ENCODE results near the gene COL12A1.

COL12A1 gene

DNA sequence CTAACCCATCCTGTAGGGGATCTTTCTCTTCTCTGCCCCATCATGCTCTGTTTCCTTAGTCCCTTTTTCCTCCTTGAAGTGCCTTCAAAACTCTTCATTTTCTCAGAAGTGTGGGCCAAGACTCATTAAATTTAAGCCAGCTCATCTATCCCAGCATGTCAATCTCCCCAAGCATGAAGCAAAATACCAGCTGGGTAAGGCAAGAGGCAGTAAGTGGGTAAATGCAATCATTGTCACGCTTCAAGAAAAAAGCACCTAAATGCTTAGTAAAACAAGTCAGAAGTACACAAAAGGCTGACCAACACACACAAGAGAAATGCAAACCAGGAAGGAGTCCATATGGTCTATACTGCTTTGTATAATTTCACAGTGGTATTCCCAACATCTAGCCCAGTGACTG lies 61.5 kb downstream of the COL12A1 start:
- H3K4me3 ChIP-seq (ENCODE audit: insufficient read depth in 1 of 2, low read depth in 1 of 2, low read length in 2 of 2), result no peak overlapping the region
- H2BK15ac ChIP-seq (ENCODE audit: low read depth, poor library complexity, severe bottlenecking), result no peak overlapping the region
- no peak overlapping the region for H2AK5ac ChIP-seq (ENCODE audit: low read length, severe bottlenecking)
- peaks cover 1% of the 10 kb centered on the region for H3K4me1 ChIP-seq (ENCODE audit: control insufficient read depth, insufficient read depth, low read depth, low read length)
- no peaks in the 10 kb centered on the region for H3K27me3 ChIP-seq (ENCODE audit: control insufficient read depth in 1 of 2, insufficient read depth in 1 of 2, low read length in 2 of 2)
- H2AFZ ChIP-seq (ENCODE audit: low read depth, low read length), result no peak overlapping the region
- no peaks in the 10 kb centered on the region for H3K9me3 ChIP-seq (ENCODE audit: control insufficient read depth, low read length)
- H3K9ac ChIP-seq (ENCODE audit: low read length), result no peak overlapping the region
- no peak overlapping the region for H3K4ac ChIP-seq (ENCODE audit: low read depth in 1 of 2, low read length in 2 of 2)
- DNase-seq, result no peak
- H3K36me3 ChIP-seq (ENCODE audit: control insufficient read depth in 1 of 2, insufficient read depth in 2 of 2, low read depth in 1 of 2, low read length in 2 of 2), result peaks cover 9 to 58% of the 10 kb centered on the region in 2 experiments
- H4K8ac ChIP-seq (ENCODE audit: low read length), result no peak overlapping the region
- H2BK5ac ChIP-seq (ENCODE audit: low read depth, low read length, poor library complexity, severe bottlenecking), result no peak overlapping the region
- no peak overlapping the region for H2BK12ac ChIP-seq (ENCODE audit: low read length in 2 of 2)
- H4K91ac ChIP-seq (ENCODE audit: low read length), result no peak overlapping the region
- no peak overlapping the region for H3K18ac ChIP-seq (ENCODE audit: low read depth in 1 of 2, low read length in 2 of 2)
- no peak overlapping the region for H3K14ac ChIP-seq (ENCODE audit: low read length in 2 of 2)
- 100% methylated on average over 1 of the region's 1 CpG for WGBS
- no peak overlapping the region for H3K4me2 ChIP-seq (ENCODE audit: low read length, poor library complexity, severe bottlenecking)
- peaks cover 9% of the 10 kb centered on the region for H3K79me1 ChIP-seq (replicated peaks; ENCODE audit: low read length, poor library complexity, severe bottlenecking)
- H3K27ac ChIP-seq (ENCODE audit: low read length, poor library complexity, severe bottlenecking), result peak overlapping the region; percentile 68
- no peak overlapping the region for H3K23ac ChIP-seq (ENCODE audit: low read length in 2 of 2)
- H2BK120ac ChIP-seq (ENCODE audit: low read depth, low read length), result no peak overlapping the region

DNA sequence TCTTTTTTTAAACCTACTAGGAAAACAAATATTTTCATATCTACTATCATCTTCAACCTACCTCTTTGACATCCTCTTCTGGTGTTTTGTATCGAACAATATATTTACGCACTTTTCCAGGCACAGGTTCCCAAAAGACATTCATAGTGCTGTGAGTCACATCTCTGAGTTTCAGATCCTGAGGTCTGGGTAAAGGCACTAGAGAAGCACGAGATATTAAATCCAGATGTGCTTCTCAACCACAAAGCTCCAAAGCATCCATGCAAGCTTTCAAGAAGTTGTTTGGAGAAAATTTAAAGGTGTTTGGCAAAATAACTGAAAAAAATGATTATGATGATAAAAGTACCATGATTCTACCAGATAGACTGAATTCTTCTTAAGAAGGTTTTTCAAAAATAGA lies 62.7 kb downstream of the COL12A1 start:
- DNase-seq, result peak; percentile 37
- no peak overlapping the region for H3K27ac ChIP-seq (ENCODE audit: low read length, poor library complexity, severe bottlenecking)
- H2AK5ac ChIP-seq (ENCODE audit: low read length, severe bottlenecking), result peak overlapping the region; percentile 61
- H3K9ac ChIP-seq (ENCODE audit: low read length), result peak overlapping the region; percentile 30
- H3K4me2 ChIP-seq (ENCODE audit: low read length, poor library complexity, severe bottlenecking), result no peak overlapping the region
- H3K36me3 ChIP-seq (ENCODE audit: control insufficient read depth in 1 of 2, insufficient read depth in 2 of 2, low read depth in 1 of 2, low read length in 2 of 2), result peaks cover 9 to 68% of the 10 kb centered on the region in 2 experiments
- no peak overlapping the region for H3K18ac ChIP-seq (ENCODE audit: low read depth in 1 of 2, low read length in 2 of 2)
- no peaks in the 10 kb centered on the region for H3K27me3 ChIP-seq (ENCODE audit: control insufficient read depth in 1 of 2, insufficient read depth in 1 of 2, low read length in 2 of 2)
- no peak overlapping the region for H2BK5ac ChIP-seq (ENCODE audit: low read depth, low read length, poor library complexity, severe bottlenecking)
- H4K91ac ChIP-seq (ENCODE audit: low read length), result no peak overlapping the region
- H4K8ac ChIP-seq (ENCODE audit: low read length), result no peak overlapping the region
- no peak overlapping the region for H3K4ac ChIP-seq (ENCODE audit: low read depth in 1 of 2, low read length in 2 of 2)
- no peak overlapping the region for H2AFZ ChIP-seq (ENCODE audit: low read depth, low read length)
- no peak overlapping the region for H3K14ac ChIP-seq (ENCODE audit: low read length in 2 of 2)
- 91% methylated on average over 2 of the region's 3 CpGs for WGBS
- no peak overlapping the region for H3K4me3 ChIP-seq (ENCODE audit: insufficient read depth in 1 of 2, low read depth in 1 of 2, low read length in 2 of 2)
- no peak overlapping the region for H3K23ac ChIP-seq (ENCODE audit: low read length in 2 of 2)
- H3K4me1 ChIP-seq (ENCODE audit: control insufficient read depth, insufficient read depth, low read depth, low read length), result peaks cover 1% of the 10 kb centered on the region
- no peak overlapping the region for H2BK120ac ChIP-seq (ENCODE audit: low read depth, low read length)
- no peak overlapping the region for H2BK12ac ChIP-seq (ENCODE audit: low read length in 2 of 2)
- H3K9me3 ChIP-seq (ENCODE audit: control insufficient read depth, low read length), result no peaks in the 10 kb centered on the region
- no peak overlapping the region for H2BK15ac ChIP-seq (ENCODE audit: low read depth, poor library complexity, severe bottlenecking)
- H3K79me1 ChIP-seq (replicated peaks; ENCODE audit: low read length, poor library complexity, severe bottlenecking), result peaks cover 9% of the 10 kb centered on the region

DNA sequence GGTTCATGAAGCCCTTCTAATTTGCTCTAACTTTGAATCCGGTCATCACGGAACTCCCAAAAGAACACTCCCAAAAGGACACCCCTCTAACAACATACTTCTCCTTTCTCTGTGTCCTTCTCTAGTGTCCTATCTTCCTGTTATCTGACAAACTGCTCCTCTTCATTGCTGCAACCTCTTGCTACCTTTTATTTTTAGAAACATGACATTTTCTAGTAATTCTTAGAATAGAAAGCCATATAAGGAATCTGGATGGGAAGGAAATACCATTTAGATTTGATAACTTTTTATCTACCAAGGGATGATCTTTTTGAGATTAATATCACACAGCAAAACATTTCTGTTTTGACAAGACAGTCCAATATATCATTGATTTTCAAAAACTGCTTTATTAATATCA lies 63.1 kb downstream of the COL12A1 start:
- peaks cover 11 to 71% of the 10 kb centered on the region in 2 experiments for H3K36me3 ChIP-seq (ENCODE audit: control insufficient read depth in 1 of 2, insufficient read depth in 2 of 2, low read depth in 1 of 2, low read length in 2 of 2)
- H3K18ac ChIP-seq (ENCODE audit: low read depth in 1 of 2, low read length in 2 of 2), result no peak overlapping the region
- no peak for DNase-seq
- no peak overlapping the region for H3K14ac ChIP-seq (ENCODE audit: low read length in 2 of 2)
- H3K4me1 ChIP-seq (ENCODE audit: control insufficient read depth, insufficient read depth, low read depth, low read length), result peaks cover 1% of the 10 kb centered on the region
- no peak overlapping the region for H2BK5ac ChIP-seq (ENCODE audit: low read depth, low read length, poor library complexity, severe bottlenecking)
- no peak overlapping the region for H4K91ac ChIP-seq (ENCODE audit: low read length)
- peak overlapping the region; percentile 30 for H3K9ac ChIP-seq (ENCODE audit: low read length)
- no peak overlapping the region for H2AK5ac ChIP-seq (ENCODE audit: low read length, severe bottlenecking)
- no peak overlapping the region for H2BK15ac ChIP-seq (ENCODE audit: low read depth, poor library complexity, severe bottlenecking)
- H3K4me3 ChIP-seq (ENCODE audit: insufficient read depth in 1 of 2, low read depth in 1 of 2, low read length in 2 of 2), result no peak overlapping the region
- H2BK120ac ChIP-seq (ENCODE audit: low read depth, low read length), result no peak overlapping the region
- no peak overlapping the region for H4K8ac ChIP-seq (ENCODE audit: low read length)
- no peak overlapping the region for H3K27ac ChIP-seq (ENCODE audit: low read length, poor library complexity, severe bottlenecking)
- 91% methylated on average over 2 of the region's 2 CpGs for WGBS
- H3K4ac ChIP-seq (ENCODE audit: low read depth in 1 of 2, low read length in 2 of 2), result no peak overlapping the region
- no peaks in the 10 kb centered on the region for H3K9me3 ChIP-seq (ENCODE audit: control insufficient read depth, low read length)
- H3K27me3 ChIP-seq (ENCODE audit: control insufficient read depth in 1 of 2, insufficient read depth in 1 of 2, low read length in 2 of 2), result no peaks in the 10 kb centered on the region
- H3K23ac ChIP-seq (ENCODE audit: low read length in 2 of 2), result no peak overlapping the region
- H2AFZ ChIP-seq (ENCODE audit: low read depth, low read length), result no peak overlapping the region
- peaks cover 10% of the 10 kb centered on the region for H3K79me1 ChIP-seq (replicated peaks; ENCODE audit: low read length, poor library complexity, severe bottlenecking)
- no peak overlapping the region for H2BK12ac ChIP-seq (ENCODE audit: low read length in 2 of 2)
- H3K4me2 ChIP-seq (ENCODE audit: low read length, poor library complexity, severe bottlenecking), result no peak overlapping the region

DNA sequence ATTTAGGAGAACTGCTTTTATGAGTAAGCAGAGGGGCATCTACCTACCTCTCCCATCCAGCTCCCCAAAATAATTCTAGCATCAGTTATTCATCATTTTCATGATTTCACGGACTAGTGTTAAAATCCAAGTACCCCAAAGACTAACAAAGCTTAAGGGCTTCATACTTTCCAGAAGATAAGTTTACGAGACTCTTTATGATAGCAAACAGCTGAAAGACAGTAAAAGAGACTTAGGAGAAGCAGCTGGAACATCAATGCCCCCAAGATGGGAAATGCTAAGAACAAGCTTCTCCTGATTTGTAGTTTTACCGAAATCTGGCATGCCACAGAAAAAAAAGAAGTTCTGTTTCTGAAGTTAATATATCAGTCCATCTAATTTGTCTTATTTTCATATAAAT lies 70.0 kb downstream of the COL12A1 start:
- Histone ChIP-seq H2AK5ac (ENCODE audit: low read length, severe bottlenecking) (no peak overlapping the region), H2BK120ac (ENCODE audit: low read depth, low read length) (no peak overlapping the region), H2BK5ac (ENCODE audit: low read depth, low read length, poor library complexity, severe bottlenecking) (no peak overlapping the region), H4K8ac (ENCODE audit: low read length) (no peak overlapping the region), H3K14ac (ENCODE audit: low read length in 2 of 2) (no peak overlapping the region), H3K4me3 (ENCODE audit: insufficient read depth in 1 of 2, low read depth in 1 of 2, low read length in 2 of 2) (no peak overlapping the region), H3K9ac (ENCODE audit: low read length) (no peak overlapping the region), H3K36me3 (ENCODE audit: control insufficient read depth in 1 of 2, insufficient read depth in 2 of 2, low read depth in 1 of 2, low read length in 2 of 2) (peaks cover 16 to 84% of the 10 kb centered on the region in 2 experiments), H3K23ac (ENCODE audit: low read length in 2 of 2) (no peak overlapping the region), H2BK12ac (ENCODE audit: low read length in 2 of 2) (no peak overlapping the region), H3K9me3 (ENCODE audit: control insufficient read depth, low read length) (no peaks in the 10 kb centered on the region), H3K79me1 (replicated peaks; ENCODE audit: low read length, poor library complexity, severe bottlenecking) (peaks cover 6% of the 10 kb centered on the region), H3K18ac (ENCODE audit: low read depth in 1 of 2, low read length in 2 of 2) (no peak overlapping the region), H3K4ac (ENCODE audit: low read depth in 1 of 2, low read length in 2 of 2) (no peak overlapping the region), H2AFZ (ENCODE audit: low read depth, low read length) (no peak overlapping the region), H4K91ac (ENCODE audit: low read length) (no peak overlapping the region), H3K27me3 (ENCODE audit: control insufficient read depth in 1 of 2, insufficient read depth in 1 of 2, low read length in 2 of 2) (no peaks in the 10 kb centered on the region), H3K4me1 (ENCODE audit: control insufficient read depth, insufficient read depth, low read depth, low read length) (peaks cover 2% of the 10 kb centered on the region), H3K4me2 (ENCODE audit: low read length, poor library complexity, severe bottlenecking) (no peak overlapping the region), H2BK15ac (ENCODE audit: low read depth, poor library complexity, severe bottlenecking) (no peak overlapping the region), H3K27ac (ENCODE audit: low read length, poor library complexity, severe bottlenecking) (no peak overlapping the region)
- WGBS, result 100% methylated on average over 2 of the region's 3 CpGs
- no peak for DNase-seq

Measured in mesenchymal stem cell (in vitro differentiated cells and primary cell).